HG03196 (cell line): ENCODE data around the gene LDHAL6B.

Source experiments
- ATAC-seq: cut with Tn5 transposase; IDR thresholded peaks from one replicate; pipeline ENCODE4 v1.9.1; 2021; ENCODE audit not compliant: unreplicated experiment

The LDHAL6B gene

DNA sequence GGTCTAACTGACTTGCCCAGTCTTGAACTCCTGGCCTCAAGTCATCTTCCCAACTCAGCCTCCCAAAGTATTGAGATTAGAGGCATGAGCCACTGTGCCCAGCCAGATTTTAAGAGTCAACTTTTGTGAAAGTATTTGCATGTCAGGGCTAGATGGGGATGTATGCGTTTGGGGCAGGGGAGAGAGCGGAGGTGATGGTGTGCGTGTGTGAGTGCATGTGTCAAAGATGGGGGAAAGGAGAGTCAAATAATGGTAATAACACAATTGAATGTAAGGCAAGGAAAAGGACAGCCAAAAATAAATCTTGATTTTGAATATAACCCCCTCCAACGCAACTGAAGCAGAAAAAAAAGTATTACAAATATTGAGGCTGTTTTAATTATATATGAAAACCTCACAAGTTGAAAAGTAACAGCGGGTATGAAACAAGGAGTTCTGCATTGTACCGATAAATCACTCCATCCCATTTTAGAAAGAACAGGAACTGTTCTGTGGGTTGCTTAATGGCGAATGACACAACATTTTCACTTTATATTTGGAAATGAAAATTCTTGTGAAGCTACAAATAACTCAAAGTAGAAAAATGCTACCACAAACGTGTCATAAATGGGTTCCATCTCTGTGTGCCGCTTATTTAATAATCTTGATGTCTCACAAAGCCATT is 29.9 kb upstream of the LDHAL6B start:
- no peak for ATAC-seq

DNA sequence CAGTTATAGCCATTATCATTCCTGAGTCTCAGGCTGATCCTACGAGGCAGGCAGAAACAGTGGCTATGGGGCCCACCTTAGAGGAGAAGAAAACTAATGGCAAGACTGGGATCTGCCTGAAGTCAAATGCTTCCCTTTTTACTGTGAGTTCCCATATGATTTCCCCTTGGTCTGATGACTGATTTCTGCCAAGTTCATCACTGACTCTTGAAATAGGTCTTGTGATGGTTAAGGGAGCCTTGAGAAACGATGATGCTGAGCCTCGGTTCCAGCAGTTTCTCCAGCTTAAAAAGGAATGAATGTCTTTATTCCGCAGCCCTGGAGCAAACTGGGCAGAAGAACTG is 29.4 kb upstream of the LDHAL6B start:
- no peak for ATAC-seq

DNA sequence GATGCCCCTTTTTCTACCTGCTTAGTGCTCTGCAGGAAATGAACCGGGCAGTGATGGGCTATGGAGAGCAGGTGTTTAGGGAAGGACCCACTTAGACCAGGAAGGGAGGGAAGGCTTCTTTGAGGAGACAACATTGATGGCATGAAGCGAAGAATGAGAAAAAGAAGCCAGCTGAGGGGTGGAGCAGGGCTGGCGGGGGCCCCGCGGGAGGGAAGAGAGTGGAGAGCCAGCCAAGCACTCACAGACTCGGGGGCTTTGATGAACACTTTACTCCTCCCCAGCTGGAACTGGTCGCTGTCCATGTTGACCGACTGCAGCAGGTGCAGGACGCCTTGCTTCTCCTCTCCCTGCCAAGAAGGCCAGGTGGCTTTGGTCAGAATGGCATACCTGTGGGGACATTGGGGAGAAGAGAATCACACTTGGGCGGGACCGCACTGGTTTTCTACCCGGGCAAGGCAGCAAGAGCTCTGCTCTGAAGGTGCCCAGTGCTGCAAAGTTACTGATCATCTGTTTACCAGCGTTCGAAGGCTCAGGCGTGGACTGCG is 28.4 kb upstream of the LDHAL6B start:
- no peak for ATAC-seq

DNA sequence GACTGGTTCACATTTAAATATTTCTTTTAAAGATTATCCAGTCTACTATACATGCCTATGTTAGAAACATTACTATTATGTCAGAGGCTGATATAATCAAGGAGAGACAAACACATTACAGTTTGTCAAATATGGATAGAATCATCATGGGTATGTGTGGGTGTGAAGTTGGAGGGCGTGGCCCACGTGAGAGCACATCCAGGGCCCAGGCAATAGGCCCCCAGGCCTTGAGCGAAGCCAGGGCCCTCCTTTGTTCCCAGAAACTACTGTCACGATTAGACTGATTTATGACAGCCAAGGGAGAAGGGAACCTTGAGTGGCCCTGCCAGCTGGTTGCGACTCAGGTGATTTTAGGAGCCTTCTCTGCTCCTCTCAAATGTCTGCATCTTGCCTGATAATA is 26.9 kb upstream of the LDHAL6B start:
- no peak for ATAC-seq

DNA sequence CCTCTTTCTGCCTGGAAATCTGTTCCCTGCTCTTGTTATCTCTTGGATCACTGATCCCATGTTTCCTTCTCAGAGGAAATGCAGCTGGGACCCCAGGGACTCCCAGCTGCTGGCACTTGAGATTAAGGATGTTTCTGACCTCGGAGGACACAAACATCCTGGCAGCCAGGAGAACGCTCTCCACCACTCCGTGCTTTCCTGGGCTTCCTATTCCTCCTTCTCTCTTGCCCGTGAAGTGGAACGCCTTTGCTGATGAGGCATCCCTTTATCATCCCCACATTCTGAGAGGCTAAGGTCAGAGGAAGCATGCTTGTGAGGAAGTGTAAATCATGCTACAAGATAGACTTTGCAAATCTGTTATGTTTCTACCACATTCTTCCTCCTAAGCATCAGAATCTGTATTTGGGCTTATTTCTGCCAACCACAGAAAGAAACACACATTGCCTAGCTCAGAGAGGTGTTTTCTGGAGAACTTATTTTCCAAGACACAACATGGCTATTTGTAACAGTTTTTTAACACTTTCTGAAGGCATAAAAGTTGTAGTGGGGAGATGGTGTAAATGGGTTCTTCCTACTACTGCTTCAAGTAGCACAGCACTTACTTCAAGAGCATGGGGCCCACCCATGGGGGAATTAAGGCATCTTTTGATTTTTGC is 25.6 kb upstream of the LDHAL6B start:
- no peak for ATAC-seq

DNA sequence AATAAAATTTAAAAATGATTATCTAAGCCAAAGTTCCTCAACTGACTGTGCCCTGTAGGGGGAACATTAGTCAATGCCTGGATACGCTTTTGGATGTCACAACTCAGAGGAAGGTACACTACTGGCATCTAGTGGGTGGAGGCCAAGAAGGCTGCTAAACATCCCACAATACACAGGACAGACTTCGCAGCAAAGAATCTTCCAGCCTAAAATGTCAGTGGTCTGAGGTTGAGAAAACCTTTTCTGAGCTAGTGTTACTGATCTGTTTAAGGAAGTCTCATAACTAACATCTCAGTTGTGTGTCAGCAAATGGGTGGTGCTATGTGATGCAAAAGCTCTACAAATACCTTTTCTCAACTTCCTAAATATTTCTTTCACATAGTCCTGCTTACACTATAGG is 20.9 kb upstream of the LDHAL6B start:
- ATAC-seq: no peak

DNA sequence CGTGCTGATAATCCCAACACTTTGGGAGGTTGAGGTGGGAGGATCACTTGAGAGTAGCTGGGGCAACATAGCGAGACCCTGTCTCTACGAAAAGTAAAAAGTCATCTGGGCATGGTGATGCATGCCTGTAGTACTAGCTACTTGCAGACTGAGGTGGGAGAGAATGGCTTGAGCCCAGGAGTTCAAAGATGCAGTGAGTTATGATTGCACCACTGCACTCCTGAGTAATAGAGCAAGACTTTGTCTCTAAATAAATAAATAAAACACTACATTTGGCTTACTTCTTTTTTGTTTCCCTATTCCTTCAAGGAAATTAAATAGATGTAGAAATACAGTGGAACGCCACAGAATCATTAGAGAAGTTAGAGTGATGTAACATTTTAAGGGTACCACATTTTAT is 20.1 kb upstream of the LDHAL6B start:
- ATAC-seq: no peak

DNA sequence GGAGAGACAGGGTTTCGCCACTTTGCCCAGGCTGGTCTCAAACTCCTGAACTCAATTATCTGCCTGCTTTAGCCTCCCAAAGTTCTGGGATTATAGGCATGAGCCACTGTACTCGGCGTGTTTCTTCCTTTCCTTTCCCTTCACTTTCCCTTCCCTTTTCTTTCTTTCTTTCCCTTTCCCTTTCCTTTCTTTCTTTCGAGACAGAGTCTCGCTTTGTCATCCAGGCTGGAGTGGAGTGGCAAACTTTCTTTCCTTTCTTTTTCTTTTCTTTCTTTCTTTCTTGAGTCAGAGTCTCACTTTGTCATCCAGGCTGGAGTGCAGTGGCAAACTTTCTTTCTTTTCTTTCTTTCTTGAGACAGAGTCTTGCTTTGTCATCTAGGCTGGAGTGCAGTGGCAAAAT is 17.4 kb upstream of the LDHAL6B start:
- ATAC-seq: no peak

DNA sequence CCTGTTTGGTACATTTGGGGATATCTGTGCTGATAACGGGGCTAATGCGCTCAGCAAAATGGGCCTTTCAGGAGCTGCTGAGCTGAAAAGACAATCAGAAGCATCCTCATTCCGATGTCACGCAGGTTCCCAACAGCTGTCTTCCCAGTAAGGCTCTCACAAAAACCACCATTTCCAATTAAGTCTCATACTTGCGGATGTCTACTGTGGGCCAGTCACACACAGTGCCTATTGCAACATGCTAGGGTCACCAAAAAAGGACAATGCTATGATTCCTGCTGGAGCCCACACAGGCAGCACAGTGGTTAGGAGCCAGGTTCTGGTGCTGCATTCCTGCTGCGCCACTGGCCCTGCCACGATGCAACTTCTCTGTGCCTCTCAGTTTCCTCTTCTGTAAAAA is 16.4 kb upstream of the LDHAL6B start:
- ATAC-seq: no peak

DNA sequence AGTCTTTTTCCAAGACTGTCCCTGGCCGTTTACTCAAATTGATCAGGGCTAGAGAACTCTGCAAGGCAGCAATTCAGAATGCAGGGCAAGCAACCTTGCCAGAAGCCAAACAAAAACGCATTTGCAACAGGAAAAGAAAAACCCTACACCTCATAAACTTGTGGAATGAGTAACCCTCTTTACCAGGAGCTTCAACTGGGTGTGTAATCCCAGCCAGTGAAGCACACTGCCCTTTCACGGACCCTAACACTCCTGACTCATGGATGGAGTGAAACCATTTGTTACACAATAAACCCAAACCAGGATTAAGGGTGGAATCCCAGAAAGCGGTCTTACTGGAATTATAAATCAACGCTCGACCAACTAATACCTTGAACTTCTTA is 14.8 kb upstream of the LDHAL6B start:
- ATAC-seq: no peak

DNA sequence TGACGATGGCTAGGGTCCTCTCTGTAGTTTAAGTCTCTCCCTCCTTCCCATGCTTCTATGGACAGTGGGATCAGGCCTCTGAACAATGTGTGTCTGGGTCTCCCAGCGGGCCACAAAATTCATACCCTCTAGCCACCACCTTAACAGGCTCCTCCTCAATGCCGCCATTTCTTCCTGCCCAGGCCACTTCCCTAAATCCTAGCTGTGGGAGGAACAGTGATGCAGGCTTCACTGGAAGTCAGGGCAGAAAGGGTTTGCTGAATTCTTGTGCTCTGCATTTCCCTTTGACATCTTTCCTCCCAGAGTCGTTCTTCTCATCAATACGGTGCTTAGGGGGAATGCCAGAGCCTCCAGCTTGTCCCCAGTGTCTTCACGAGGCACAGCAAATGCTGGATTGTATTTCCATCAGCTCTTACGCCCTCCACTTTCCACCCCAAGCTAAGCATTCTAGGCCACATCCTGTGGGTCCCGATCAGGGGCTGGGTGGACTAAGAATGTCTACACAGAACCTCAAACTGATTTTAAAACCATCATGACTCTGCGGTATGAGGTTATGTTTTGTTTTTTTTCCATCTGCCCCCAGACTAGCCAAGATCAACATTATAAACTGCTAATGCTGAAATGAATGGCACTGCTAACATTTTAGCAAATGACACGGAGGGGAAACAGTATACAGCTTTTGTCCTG is 11.9 kb upstream of the LDHAL6B start:
- ATAC-seq: no peak

DNA sequence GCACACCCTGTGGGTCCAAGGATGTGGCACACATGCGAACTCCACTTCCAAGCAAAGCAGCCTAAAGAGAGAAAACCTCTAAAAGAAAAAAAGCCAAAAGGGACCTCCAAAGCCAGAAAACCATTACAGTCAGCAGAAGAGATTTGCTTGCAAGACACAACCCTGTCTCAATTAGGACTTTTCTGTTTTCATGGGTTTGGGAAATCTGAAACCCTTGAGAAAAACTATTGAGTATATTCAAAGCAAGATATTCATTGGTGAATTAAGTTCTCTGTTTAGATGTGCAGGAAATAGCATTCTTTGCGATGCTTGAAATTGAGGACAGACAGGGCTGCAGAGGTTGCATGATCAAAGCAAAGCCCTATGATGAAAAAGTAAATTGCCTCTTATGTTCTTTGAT is 10.2 kb upstream of the LDHAL6B start:
- ATAC-seq: no peak

DNA sequence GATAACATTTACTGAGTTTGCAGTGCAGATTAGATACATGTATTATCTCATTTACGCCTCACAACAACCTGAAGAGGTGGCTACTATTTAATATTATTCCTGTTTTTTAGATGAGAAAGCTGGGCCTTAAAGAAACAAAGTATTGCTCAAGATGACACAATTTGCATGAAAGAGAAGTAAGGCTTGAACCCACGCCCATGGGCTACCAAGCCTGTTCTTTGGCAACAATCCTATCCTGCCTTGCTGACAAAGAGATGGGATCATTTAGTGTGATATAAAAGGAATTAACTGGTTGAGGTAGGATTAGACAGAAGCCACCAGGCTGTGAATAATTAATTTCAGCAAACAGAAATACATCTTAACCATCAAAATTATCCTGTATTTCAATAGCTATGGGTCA is 9.2 kb upstream of the LDHAL6B start:
- no peak for ATAC-seq

DNA sequence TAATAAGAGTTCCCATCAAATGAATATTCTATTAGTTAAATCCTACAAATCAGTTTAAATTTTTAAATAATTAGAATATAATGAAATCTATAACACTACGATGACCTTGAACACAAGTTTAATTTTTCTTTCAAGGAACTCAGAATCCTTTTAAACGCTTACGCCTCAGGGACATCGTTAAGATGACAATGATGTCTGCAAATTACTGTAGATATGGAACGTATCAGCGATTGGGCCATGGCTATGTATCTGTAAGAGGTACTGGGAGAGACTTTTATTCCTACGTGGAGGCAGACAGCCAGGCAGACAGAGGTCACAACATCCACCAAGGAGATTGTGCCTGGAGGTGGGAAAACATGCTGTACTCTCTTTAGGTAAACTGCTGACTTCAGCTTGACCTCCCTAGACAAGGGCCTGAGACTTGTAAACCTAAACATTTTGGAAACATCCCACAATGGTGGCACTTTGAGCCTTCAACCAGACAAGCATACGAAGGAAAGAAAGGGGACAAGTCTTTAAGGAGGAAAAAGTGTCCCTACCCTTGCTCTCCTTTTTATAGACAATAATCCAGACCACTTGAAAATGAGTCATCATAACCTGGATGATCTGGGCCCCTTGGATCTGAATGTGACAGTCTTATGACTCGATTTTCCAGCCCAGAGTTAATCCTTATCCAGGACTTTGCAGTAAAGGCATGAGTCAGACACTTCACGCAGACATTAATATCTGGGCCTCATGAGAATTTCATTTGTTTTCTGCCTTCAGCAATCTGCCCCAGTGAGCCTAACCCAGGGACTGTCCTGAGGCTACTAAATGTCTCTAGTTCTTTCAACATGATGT is 6.8 kb upstream of the LDHAL6B start:
- ATAC-seq: no peak

DNA sequence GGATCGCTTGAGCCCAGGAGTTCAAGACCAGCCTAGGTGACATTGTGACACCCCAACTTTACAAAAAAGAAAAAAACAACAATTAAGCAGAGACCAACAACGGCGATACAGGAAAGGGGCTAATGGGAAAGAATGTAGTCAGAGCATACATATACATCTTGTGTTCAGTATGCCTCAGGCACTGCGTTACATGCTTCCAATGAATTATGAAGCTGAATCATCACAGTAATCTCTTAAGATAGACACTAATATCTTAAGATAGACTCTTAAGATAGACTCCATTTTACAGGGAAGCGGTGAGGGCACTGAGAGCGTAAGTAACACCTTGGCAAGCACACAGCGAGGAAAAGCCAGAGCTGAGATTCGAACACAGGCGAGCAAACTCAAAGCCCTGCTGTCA is 6.1 kb upstream of the LDHAL6B start:
- ATAC-seq: no peak

DNA sequence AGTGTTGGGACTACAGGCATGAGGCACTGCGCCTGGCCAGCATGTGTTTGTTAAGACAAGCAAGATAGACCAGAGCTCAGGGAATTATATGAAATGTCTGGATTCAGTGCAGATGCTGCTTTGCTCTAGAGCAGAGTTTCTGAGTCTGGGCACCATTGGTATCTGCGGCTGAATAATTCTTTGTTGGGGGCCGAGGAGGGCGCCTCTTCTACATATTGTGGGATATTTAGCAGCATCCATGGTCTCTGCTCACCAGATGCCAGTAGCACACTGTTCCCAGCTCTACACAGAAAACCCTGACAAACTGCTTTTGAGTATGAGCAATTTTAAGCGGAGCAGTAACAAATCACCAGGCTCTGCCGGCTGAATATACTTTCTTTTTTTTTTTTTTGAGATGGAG is 3.6 kb upstream of the LDHAL6B start:
- no peak for ATAC-seq

DNA sequence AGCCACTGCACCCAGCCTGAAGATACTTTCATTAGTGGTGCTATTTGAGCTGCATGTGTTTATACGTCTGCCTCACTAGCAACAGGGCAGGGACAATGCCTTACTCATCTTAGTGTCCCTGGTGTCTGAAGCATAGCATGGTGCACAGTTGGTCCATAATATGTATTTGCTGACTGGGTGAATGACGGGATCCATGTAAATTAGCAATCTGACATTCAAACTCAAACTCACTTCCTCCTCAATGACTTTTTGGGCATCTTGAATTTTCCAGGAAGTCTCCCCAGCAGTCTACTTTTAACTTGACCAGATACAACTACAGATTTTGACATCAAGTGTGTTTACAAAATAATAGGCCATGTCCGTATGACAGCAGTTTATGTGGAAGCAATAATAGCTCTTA is 3.0 kb upstream of the LDHAL6B start:
- ATAC-seq: no peak

DNA sequence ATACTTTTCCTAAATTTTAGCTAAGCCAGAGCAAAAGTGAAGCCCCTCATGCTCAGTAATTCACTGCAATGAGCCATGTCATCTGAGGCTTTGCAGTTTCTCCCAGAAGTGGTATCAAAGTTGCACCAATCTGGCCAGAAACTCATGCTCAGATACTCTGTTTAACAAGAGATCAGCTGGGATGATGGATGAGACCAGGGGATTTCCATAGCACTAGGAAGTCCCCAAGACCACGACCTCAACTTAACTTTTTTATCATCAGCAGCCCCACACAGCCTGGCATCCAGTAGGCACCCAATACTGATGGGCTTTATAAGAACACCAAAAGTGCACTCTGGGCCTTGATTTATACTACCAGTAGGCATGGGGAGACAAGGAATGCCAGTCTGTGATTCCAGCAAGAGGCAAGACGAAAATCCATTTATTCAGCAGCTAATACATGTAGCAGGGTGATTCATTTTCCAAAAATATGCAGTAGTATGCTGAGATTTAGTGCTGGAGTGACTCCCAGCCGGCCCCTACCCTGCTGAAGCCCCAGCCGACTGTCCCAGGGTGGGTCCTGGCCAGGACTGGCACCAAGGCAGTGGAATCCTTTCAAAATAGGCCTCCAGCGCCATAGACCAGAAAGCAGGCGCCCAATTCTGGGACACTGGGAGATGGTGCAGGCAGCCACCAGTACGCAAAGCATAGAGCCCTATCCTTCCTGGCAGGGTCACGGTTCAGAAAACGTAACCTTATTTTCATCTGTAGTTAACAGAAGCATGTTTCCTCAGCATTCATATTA is 612 bp upstream of the LDHAL6B start:
- ATAC-seq: no peak

DNA sequence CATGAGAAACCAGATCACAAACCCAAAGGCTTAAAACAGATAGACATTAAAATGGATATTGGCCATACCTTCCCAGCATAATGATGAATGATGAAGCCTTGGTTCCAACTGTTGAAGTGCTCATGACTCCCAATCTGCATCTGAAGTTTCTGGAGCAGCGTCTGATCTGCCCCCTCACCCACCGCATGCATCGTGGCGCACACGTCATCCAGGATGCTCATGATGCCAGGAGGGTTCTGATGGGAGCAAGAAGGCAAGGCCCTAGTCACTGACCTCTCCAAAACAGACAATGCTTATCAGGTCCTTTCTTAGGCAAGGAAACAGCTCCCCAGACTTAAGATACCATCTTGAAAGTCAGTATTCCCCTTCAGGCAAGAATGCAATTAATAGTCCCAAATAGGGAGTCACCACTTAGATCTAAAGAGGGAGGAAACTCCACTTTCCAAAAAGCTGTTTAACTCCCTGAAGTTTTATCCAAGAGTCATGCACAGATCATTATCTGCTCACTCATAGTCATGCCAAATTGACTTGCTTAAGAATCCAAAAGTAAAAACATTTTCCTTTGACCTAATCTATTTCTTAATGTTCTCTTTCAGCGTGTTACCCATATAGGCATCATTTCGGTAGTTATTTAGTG is 2.1 kb downstream of the LDHAL6B start:
- ATAC-seq: no peak

DNA sequence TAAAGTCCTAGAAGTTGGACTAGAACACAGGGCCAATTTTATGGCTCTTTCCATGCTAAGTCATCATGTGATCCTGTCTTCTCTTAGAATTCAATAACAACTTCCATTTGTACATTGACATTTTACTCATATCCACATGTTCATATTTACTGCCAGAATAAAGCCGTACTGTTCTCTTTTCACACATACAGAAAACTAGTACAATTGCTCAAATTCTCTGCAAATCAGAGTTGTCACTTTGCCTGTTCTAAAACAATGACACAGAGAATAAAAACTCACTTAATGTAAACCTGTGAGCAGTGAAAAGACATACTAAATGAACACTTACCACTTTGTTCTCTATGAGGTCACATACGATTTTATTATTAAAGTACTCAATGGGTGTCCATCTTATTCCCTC is 3.5 kb downstream of the LDHAL6B start:
- no peak for ATAC-seq
